Embryonic facial prominence (tissue), 1 donor: ENCODE data around the gene PPL.

ENCODE experiments used
- DNase-seq: peaks from one replicate; pipeline ENCODE4 v3.0.0-alpha.2; 2016; ENCODE audit errors: extremely low spot score

Gene PPL

DNA sequence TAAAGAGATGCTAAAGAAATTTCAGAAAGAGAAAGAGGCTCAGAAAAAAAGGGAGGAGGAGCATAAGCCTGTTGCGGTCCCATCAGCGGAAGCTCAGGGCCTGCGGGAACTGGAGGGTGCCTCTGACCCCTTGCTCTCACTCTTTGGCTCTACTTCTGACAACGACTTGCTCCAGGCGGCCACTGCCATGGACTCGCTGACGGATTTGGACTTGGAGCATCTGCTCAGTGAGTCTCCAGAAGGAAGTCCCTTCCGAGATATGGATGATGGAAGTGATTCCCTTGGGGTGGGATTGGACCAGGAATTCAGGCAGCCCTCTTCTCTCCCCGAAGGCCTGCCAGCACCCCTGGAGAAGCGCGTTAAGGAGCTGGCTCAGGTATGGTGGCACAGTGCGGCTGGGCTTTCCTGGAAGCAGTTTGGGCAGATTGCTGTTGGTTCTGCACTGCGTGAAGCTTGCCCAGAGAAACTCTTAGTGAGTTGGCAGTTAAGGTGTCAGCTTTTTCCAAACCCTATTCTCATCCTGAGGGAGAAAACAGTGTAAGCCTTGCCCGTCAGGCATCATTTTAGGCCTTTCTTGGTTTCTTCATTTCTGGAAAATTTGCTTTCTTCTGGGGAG lies 76.1 kb downstream of the PPL start:
- no peak for DNase-seq

DNA sequence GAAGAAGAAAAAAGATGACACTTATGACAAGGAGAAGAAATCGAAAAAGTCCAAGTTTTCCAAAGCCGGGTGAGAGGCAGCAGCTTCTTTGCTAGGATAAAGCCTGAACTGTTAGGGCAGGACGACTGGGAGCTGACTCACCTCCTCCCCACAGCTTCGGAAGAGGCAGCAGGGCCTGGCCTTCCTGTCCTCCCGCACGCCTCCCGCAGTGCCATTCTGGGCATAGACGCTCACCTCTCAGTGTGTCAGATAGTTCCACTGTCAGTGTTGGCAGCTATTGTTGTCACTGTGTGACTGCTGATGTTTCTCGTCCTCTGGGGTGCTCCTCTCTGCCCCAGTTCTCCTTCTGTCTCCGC lies 77.1 kb downstream of the PPL start:
- DNase-seq, result no peak

DNA sequence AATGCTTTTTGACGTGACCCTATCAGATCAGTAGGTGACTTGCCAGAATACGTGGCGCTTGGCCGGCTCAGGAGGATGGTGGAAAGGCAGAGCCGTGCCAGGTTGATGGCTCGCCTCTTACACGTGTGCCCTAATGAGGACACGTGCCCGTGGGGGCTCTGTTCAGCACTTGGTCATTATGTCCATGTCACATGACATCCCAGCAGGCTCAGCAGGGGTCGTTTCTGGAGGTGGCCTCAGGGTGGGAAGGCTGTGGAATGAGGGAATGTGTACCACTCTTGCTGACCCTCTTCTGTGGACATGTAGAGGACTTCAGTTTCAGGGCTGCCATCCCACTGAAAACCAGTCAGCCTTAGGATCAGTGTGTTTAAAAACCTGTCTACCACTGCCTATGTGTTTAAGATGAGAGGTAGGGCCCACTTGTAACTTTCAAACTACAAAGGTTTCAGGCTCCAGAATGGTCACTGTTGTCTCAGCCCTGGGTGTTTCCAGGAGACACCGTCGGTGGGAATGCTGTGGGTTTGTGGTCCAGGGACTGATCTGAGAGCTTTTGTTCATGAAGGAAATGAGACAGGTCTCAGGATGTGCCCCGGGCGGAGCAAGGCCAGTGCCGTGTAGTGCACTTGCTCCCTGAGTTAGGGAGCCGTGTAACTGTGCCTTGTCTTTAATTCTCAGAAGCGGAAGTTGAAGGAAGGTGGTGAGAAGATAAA lies 77.6 kb downstream of the PPL start:
- no peak for DNase-seq

DNA sequence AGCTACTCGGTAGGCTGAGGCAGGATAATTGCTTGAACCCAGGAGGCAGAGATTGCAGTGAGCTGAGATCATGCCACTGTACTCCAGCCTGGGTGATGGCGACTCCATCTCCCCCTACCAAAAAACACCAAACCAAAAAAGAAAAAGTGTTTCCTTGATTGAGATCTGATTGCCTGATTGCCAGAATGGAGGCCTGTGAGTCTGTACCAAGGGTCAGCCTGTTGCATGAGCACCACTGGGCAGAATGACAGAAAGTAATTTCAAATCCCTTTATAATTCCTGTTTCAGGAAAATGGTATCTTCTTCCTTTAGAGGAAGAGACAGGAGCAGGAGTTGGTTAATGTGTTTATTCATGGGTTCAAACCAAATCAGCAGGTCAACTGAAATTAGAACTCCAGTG lies 81.1 kb downstream of the PPL start:
- DNase-seq, result no peak

DNA sequence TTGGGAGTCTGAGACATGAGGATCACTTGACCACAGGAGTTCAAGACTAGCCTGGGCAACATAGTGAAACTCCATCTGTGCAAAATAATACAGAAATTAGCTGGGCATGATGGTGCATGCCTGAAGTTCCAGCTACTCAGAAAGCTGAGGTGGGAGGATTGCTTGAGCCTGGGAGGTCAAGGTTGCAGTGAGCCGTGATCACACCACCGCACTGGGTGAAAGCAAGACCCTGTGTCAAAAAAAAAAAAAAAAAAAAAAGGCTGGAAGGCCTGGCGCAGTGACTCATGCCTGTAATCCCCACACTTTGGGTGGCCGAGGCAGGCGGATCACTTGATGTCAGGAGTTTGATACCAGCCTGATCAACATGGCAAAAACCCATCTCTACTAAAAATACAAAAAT lies 81.6 kb downstream of the PPL start:
- no peak for DNase-seq

DNA sequence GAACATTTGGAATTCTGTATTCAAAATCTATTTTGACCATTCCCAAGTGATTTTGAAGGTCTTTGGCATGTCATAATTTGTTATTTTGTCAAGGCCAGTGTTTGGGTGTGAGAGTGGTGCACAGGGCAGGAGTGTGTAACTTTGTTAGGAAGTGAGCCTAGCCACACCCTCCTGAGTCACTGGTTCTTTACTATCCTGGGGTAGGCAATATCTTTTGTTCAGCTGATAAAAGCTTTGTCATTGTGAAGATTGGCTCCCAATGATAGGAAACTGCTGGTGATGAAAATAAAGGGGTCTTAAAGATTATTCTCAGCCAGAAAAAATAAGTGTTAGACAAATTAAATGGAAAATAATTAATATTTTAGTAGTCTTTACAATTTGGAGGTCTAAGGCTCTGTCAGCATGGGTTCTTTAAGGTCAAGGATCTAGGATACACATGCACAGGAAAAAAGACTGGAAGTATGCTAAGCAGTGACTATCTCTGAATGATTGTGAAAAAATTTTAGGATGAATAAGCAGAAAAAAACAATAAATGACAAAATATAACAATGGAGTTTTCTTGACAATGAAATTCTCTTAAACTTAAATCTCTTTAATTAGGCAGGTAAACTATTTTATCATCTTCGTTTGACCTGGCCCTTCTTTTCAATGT lies 84.6 kb downstream of the PPL start:
- DNase-seq, result no peak

DNA sequence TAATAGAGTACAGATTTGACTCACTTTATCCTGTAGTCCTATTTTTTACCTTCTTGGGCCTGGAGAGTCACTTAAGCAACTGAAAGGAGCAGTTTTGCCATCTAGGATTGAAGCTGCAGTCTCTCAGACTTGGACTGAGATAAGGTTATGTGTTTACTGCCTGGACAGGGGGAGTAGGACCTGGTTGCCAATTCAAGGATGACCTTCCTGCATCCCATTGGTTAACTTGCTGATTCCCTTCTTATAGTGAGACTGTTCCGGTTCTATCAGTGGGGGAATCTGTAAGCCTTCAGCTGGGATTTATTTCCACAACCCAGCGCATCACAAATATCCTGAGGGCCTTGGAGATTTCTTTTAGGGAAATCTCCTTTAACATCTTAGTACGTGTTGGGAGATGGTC lies 86.7 kb downstream of the PPL start:
- no peak for DNase-seq

DNA sequence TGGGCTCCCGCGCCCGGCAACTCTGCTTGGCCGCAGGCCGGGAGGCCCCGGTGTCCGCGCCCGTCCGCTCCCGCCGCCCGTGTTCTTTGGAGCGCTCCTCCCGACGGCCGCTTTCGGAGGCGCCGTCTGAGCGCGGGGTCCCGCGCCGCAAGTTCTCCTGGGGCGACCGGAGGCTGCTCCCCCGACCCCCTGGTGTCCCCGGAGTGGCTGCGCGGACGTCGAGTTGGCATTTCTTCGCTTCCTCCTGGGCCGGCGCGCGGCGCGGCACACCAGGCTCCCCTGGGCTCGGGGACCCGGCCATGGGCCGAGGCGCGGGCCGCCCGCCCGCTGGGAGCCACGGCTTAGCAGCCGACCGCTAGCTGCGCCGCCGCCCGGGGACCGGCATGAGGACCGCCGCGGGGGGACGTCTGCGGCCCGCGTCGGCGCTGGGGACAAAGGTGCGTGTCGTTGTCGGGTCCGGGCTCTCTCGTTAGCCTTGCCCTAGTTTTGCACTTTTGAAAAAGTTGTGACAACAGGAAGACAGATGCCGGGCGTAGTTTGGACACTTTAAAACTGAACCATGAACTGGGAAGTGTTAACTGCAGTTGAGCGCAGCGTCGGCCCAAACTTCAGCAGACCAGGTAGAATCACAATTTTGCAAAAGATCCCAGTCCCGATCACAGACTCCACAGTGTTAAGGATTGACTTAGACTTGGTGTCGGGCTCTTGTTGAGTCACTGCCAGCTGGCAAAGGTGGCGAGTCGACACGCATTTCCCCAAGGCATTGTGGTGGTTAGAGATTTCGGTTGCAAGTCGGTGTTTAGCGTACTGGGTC lies 89.0 kb downstream of the PPL start:
- DNase-seq, result no peak

DNA sequence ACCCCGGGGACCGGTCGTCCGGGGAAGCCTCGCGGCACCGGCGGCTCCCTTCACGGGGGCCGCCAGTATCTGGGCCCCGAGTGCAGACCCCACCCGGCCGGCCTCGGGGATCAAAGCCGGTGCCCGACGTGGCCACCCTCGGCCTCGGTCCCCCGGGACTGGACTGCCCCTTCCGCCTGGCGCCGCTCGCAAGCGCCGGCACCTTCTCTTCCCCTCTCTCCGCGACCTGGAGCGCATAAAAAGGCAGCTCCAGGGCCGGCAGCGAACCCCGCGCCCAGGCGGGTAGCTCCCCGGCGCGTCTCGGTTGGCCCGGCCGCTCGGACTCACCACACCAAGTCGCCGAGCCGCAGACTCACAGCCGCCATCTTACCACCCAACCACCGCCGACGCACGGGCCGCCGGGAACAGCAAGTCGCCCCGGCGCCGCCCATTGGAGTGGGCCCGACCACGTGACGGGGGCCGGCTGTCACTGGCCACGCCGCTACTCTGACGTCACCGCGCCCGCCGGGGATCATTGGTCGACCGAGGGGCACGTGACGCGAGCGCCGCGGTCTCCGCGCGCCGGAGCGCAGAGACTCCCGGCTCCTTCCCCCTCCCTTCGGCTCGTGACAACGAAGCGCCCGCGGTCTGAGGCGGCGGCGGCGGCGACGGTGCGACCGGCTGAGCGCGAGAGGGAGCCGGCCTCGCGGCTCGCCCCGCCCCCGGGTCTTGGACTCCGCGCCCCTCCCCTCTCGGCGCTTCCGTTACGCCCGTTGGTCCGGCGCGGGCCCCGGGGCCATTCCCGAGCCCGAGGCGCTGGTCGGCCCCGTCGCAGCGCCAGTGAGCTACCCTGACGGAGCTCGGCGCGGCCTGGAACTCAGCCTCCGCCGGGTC lies 89.8 kb downstream of the PPL start, which contains the start of the genes GLYR1 and UBN1:
Gene GLYR1, minus strand, starts transcription at position 388 of the 873 bp plus-strand sequence. Its CDS starts 23 bp downstream, at position 365.
Gene UBN1, plus strand, starts transcription at position 581 of the 873 bp plus-strand sequence. CDS start 5,437 bp downstream, outside the sequence.
- peak; percentile 91 for DNase-seq

DNA sequence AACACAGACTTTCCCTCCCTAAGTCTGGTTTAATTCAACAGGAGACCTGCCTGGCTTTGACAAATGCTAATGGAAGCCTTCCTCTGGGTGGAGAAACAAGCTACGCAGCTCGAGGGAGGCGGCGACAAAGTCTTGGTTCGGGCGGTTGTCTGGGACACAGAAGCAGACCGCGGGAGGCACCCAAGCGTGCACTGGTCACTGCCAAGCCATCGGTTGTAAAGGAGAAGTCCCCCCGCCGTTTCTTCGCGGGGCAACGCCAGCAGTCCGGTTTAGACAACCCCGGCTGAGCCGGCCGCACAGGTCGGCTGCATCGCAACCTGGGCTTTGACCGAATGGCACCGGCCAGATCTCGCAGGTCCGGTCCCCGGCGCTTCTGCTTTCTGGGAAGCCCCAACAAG lies 90.4 kb downstream of the PPL start:
- no peak for DNase-seq

DNA sequence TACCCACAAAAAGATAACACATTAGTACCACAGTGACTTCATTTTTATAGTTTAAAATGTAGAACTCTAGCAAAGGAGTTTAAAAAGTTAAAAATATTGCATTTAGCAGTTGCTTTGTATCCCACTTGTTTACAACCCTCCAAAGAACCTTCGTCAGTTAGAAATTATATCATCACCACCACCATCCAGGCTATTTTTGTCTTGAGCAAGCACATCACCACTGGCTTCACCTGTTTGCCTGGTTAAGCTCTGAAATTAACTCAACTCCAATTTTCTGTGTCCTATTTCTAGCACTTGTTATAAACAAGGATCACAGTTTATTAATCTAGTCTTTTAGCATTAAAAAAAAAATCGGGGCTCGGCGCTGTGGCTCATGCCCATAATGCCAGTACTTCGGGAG lies 96.0 kb downstream of the PPL start:
- no peak for DNase-seq

DNA sequence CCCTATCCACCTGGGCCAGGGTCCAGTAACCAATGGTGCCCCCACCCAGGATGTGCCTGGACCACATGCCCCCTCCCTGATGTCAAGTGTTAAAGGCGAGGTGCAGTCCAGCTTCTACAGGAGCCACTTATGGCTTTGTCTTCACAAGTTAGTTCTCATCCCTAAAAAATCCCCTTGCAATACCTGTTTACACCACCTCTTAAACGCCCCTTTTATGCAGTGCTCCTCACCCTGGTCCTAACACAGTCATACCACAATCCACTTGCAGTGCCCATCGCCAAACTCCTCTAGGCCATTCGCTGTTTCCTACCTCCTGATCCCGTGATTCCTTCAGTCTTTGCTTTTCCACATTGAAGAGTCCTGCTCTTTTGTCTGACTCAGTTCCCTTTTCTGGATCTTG lies 97.0 kb downstream of the PPL start:
- DNase-seq, result no peak

DNA sequence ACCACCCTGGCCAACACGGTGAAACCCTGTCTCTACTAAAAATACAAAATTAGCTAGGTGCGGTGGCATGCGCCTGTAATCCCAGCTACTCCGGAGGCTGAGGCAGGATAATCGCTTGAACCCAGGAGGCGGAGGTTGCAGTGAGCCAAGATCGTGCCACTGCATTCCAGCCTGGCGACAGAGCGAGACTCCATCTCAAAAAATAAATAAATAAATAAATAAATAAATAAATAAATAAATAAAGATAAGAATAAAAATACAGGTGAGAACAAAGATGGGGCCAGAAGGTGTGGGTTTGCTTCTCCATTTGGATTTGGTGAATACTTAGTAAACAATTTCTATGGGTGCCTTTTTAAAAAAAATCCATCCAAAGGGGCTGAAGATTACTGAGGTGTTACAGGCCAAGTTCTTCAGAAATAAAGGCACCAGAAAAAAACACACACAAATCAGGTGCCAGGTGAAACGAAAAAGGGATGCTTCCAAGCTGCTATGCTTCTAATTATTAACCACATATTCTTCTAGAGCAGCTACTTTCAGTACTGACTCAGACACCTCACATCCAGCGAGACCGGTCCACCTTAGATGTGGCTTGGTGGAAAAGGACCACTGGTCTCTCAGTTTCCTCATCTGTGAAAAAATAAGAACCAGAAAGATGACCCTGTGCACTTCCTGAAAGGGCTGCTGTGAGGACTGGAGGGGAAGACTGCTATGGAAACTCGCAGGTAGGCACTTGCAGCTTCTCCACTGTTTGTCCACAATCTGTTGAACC lies 99.0 kb downstream of the PPL start:
- DNase-seq, result no peak

DNA sequence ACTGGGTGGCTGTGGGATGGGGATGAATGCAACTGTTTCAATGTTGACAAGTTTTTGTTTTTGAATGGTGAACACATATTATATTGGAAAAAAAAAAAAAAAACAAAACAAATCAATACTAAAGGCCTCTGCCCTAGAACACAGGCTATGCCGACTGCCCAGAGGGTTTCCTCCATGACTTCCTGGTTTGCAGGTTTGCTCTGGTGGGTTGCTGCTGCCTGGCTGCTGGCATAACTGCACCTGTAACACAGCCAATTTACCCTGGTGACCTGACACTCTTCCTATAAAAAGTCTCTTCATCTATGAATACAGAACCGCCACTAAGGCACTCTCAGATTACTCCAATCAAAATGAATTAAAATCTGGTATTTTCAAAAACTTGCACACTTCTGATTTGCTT lies 100.2 kb downstream of the PPL start:
- DNase-seq, result no peak

DNA sequence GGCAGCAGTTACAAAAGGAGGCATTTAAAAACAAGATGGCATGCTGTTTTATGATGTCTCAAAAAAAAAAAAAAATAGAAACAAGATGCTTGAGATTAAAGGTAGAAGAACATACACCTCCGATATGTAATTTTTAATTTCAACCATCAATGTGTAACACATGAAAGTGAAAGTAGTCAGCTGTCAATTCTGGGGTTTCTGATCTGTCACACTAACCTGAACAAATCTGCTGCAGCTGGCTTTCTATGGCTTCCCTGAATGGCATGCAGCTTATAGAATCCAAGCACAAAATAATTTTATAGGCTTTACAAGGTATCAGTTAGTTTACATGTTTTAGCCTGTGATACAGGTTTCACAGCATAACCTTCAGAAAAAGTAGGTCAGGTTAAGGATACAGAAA lies 103.4 kb downstream of the PPL start:
- DNase-seq, result no peak

DNA sequence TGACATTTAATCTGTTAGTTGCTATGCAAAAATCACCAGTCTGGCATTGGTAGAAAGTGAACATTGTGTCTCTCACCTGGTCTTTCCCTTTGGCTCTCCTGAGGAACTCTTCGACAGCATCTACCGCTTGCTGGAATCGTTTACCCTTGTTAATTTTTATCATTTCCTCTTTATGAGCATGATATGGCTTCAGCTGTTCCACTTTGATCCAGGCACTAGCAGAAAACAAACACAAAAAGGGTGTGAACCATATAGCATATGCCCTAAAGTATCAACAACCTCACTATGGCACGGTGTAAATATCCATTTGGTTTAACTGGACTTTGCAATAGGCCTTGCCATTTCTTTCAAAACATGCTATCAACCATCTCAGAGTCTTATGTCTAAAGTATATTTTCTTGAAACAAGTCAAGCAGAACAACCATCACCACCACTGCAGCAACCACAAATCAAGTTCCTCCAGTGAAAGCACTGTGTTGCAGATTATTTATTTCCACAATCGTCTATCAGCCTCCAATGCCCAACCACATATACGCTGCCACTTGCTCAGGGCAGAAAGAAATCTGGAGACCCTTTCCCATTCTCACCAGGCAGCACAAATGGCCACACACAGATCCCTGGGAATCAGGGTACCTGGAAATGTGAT lies 104.1 kb downstream of the PPL start:
- no peak for DNase-seq
